Transverse colon (tissue), 4 donors: ENCODE results near the gene FA2H.

Source experiments
- CTCF ChIP-seq, 5 experiments: fragments of 200-600 bp in 3 of 5; fragments of 450-650 bp in 2 of 5; sonication (generic) in 3 of 5; IDR thresholded peaks; 1 replicate in 2 of 5; 2 replicates in 3 of 5; pipeline ENCODE4 v1.5.1; 2016 to 2017; ENCODE audit warnings: antibody characterized with exemption in 5 of 5, inconsistent platforms in 3 of 5, mild to moderate bottlenecking in 2 of 5, moderate library complexity in 1 of 5
- POLR2AphosphoS5 ChIP-seq, 3 donors: sonication (generic); formaldehyde crosslinking; IDR thresholded peaks; one replicate each; pipeline ENCODE4 v1.6.1; 2016; ENCODE audit warnings: antibody characterized with exemption in 3 of 3

- TF ChIP-seq CTCF (IDR thresholded peaks at IDR 0.05) (peak in 1 of 5 experiments; percentile 14), POLR2AphosphoS5 (IDR thresholded peaks at IDR 0.05) (peak; percentile 47 to 55 (median 48))
Measured at GRCh38 chr16:74700438-74701225, 74.0 kb downstream of the FA2H start, which contains the start of gene MLKL.
